Measurements from ENCODE around the gene PRKAG1. TPM values are rescaled to one million over a fixed set of nuclear protein-coding genes. Genes with fewer than 3 reads are reported as not detected.

The PRKAG1 gene
- polyA plus RNA-seq, 5 donors: 64.9 to 82.7 (median 75.6) TPM

DNA sequence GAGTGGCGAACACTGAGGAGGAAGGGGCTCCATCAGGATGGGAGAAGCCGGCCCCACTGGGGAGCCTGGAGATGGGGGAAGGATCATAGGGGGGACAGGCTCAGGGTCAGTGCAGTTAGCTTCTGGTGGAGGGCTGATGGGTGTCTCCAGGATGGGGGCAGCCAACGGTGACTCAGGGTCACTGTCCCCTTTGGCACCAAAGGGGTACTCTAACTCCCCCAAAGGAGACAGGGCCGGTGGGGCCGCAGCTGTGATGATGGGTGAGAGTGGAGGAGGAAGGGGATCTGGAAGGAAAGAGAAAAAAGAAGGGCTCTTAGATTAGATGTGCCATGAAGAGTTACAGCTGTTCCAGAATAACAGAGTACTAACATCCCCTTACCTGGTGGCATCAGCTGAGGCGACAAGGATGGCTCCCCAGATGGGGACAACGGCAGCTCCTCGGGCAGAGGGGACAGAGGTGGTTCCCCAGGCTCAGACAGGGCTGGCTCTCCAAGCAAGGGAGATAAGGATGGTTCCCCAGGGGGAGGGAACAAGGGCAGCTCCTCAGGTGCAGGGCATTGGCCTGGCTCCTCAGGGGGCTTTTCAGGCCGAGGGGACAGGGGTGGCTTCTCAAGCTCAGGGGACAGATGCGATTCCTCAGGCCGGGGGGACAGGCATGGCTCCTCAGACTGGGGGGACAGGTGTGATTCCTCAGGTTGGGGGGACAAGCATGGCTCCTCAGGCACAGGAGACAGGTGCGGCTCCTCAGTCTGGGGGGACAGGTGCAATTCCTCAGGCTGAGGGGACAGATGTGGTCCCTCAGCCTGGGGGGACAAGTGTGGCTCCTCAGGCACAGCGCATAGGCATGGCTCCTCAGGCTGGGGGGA, 32.2 kb upstream of the PRKAG1 start:
- DNase-seq: no peak

DNA sequence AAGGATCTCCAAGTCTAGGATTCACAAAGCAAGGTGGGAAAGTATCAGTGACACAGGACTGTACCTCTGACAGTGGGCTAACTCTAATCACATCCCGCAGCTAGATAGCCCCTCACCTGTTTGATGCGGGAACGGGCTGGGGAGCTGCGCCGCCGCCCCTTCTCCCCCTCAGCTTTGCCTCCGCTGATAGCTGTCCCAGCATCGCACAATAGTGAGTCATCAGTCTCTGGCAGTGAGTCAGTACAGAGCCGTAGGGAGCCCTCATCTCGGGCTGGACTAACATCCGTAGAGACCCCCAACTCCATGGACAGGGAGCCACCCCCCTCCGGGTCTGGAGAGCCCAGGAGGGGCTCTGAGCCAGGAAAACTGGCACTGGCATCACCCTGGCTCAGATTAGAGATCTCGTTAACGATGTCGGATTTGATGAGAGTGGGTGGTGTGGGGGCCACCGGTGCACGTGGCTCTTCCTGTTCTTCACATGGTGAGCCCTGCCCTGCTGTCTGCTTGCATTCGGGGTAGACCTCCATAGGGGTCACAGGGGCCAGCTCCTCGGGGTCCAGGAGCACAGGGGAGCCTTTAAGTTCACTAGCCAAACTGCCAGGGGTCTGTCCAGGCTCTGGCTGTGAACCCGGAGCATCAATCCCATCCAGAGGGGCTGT, 31.1 kb upstream of the PRKAG1 start:
- no peak for DNase-seq

DNA sequence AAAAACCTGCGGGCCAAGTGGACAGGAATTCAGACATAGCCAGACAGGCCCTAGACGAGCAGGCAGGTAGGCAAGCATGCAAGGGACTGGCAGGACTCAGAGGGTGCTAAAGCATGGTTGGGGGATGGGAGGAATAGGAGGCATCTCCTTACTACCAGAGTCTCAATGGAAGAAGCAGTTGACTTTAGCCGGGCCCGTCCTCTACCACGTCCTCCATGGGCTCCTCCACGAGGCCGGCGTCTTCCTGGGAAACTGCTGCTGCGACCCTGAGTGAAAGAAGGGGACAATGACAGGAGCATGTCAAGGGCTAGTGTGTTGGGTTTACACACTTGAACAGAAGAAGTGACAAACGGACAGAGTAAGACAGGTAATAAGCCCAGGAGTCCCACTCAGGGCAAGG, 30.4 kb upstream of the PRKAG1 start:
- DNase-seq: no peak

DNA sequence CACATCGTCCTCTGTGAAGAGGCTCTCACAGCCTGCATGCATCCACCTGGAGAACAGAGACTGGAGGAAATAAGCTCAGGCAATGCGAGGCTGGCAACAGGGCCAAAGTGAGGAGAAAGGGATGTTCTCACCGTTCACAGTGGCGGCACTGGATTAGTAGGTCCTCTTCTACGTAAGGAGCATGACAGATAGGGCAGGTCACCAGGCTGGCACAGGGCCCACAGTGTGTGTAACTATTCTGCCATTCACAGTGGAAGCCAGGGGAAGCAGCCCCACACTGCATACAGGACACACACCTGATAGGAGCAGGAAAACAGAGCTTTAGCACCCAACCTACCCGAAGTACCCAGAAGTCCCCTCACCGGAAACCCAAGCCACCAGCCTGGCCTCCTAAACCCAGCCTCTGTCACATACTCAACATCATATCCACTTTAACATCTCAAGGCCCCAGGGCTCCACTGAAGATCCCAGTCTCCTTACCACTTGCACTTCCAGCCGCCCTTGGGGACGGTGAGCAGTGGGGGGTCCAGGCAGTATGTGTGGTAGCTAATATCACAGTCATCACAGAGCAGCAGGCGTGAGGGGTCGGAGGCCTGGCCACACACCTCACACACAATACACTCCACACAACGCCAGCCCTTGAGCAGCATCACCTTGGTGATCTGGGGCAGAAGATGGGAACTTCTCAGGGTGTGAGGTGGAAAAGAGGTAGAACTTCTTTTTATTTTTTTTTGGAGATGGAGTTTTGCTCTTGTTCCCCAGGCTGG, 27.7 kb upstream of the PRKAG1 start:
- DNase-seq: no peak

DNA sequence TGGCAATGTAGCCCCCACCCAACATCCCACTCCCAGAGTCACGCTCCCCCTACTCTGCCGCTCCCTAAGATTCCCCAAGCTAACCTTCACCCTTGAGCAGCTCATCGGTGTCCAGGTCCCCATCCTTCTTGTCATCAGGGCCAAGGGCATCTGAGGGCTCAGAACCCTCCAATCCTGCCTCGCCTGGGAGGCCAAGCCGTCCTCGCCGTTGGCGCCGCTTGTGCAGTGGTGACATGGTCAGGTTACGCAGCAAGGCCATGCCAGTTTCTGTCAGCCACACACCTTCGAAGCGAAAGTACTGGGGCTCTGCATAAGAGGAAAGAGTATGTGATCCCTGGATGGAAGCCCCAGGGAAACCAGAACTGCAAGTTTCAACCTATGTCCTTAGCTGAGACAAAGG, 26.1 kb upstream of the PRKAG1 start:
- DNase-seq: no peak

DNA sequence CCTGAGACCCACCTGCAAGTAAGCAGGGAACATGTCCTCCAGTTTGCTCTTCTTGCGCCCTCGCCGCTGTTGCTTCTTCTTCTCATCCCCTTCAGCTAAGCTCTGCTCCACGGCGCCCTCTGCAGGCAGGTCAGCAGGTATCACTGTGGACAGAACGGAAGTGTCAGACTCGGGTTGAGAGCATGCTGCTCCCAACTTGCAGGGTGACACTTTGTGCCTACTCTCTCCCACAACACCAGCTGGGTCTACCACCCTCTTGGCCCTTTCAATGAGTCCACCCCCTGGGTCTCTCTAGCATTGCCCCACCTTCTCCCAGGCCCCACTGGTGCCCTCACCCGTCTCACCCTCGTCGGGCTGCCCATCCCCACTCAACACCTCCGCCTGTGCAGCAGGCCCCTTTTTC, 25.3 kb upstream of the PRKAG1 start:
- no peak for DNase-seq

DNA sequence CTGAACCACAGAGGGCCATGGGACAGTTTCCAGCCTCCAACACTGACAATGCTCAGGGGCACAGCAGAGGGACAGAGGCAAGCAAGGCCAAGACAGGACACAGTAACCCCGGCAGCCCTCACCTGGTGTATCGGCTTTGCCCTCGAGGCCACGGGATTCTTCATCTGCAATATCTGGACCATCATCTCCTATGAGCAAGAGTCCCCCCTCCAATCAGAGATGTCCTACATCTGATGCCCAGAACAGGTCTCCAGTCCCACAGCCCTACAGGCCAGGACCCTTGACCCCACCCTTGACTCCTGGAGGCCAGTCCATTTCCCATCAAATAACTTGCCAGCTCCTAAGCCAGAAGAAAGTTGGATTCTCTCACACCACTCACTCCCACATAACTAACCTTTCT, 24.7 kb upstream of the PRKAG1 start:
- DNase-seq: no peak

DNA sequence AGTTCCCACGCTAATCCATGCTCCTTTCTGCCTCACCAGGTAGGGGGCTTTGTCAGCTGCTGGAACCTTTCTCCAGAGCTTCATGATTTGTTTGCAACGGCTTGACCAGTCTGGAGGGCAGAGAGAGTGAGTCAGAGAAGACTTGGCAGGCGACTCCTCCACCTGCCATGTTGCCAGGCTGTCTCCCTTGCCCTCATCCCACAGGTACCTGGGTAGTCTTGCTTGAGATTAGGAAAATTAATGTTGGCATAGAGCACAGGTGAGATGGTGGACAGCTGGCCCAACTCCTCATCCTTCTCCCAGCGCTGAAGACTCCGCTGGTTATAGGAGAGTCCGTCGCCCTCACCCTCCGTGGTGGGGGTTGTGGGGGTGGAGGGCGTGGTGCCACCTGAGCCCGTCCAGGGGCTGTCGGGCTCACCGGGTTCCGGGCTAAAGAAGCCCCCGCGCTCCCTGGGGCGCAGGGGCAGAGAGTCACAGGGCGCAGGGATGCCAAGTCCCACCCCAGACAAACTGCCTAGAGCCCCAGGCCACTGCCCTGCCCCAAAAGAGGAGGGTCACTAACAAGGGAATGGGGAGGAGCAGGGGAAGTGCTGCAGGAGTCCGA, 23.4 kb upstream of the PRKAG1 start:
- no peak for DNase-seq

DNA sequence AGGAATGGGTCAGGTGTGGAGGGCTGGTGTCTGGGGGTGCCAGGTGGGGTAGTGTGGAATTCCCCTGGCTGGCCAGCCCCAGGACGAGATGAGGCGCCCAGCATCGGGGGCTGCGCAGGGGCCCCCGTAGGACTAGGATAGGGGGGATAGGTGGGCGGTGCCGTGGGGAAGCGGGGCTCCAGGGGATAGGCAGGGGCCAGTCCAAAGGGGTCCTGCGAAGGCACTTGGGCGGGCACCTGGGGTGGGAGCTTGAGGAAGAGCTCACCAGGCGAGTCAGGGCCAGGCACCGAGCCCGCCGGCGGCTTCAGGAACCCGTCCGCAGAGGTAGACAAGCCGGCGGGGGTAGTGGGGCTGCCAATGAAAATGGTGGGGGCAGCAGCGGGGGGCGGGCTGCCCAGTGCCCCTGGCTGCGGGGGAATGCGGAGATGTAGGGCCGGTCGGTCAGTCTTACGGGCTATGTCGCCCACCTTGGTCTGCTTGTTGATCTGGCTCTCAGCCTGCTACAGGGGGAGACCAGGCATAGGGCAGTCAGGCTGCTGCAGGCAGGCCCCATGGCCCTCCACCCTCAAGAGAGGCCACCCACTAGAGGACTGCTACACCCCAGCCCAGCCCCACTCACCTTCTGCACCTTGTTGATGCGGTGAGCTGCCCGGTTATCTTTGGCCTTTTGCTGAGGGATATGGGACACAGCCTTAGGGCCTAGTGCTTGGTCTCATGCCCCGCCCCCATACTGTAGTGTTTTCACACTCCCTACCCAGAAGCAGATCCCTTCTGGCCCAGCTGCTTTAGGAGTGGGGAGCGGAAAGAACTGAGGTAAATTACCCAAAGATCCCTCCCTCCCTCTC, 22.7 kb upstream of the PRKAG1 start:
- DNase-seq: no peak

DNA sequence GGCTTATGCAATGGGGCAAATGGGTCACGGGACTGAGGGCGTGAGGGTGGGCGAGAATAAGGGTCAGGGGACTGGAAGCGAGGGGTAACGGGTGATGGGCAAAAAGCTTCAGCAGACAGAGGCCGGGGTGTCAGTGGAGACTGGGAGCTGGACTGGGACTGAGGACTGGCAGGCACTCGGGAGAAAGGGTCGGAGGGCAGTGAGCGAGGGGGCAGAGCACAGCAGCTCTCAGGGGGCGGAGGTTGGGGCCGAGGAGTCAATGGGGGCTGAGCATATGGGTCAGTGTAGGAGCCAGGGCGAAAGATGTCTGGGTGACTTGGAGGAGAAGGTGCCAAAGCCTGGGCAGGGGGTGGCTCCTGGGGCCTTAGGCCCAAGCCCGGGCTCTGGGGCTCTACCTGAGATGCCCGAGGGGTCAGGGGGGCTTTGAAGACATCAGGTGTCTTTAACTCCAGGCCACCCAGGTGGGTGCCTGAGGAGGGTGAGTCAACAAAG, 21.8 kb upstream of the PRKAG1 start:
- DNase-seq: no peak

DNA sequence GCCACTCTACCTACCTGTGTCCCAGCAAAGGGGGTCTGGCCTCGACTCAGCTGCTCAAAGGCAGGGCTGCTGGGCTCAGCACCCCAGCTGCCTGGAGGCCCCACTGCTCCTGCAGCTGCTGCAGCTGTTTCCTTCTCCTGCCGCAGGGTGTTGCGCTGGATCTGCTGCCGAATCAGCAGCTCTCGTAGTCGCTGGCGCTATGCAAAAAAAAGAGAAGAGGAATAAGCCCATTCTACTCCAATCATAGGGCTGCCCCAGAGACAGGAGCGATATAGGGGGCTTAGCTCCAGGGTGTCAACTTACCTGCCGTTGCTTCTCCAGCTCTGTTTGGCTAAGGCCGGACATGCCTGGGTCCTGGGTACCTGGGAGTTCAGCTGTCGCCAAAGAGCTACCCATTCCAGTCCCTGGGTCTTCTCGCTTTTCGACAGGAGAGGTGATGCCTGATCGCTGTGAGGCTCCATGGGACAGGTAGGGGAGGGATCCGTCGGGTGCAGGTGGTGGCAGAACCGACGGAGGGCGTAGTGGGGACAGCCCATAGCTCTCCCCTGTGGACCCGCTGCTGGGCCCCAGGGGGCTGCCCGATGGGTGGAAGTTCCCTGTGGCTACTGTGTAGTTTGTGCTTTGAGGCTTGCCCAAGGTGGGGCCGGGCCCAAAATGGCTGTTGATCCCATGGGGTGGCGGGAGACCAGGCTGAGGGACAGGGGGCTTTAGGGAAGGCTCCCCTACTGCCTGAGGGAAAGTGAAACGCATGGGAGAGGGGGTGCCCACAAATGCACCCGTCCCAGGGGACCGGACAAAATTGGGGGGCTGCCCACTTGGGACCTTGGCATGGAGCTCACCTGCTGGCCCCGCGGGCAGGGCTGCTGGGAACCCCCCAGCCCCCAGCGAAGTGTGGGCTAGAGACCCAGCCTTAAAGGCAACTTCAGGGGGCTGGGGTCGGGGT, 21.1 kb upstream of the PRKAG1 start:
- DNase-seq: no peak

DNA sequence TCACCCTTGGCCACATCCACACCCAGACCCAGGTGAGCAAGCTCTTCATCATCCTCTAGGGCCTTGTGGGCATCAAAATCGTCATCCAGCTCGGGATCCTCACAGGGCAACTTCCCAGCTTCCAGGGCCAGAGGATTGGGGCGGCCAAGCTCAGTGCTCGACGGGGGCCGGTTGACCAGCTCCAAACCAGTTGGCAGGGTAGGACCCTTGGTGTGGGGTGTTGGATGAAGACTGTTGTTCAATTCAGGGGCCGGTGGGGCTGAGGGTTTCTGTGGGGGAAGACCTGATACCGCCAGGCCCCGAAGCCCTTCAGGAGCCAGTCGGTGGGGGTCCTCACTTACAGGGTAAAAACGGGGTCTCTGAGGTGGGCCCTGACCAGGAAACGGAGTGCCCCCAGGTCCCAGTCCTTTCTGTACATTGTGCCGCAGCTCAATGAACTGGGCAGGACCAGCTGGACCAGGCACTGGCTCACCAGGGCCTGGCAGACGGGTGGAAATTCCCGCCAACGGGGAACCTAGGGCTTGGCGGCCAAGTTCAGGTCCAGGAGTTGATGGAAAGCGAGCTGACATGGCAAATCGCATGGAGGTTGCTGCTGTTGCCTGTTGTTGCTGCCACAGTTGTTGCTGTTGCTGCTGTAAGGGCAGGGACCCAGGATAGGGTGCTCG, 19.8 kb upstream of the PRKAG1 start:
- no peak for DNase-seq

DNA sequence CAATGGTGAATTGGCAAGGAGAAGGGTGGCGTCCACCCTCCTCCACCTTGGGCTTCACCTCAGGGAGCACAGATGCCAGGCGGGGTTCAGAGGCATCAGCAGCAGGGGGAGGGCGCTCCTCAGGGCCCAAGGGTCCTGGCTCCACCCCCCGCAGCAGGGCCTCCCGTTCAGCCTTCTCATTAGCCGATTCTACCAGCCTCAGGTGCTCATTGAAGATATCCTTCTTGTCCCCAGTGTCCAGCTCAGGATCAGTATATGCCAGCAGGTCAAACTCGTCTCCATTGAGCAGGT, 19.3 kb upstream of the PRKAG1 start:
- DNase-seq: no peak

DNA sequence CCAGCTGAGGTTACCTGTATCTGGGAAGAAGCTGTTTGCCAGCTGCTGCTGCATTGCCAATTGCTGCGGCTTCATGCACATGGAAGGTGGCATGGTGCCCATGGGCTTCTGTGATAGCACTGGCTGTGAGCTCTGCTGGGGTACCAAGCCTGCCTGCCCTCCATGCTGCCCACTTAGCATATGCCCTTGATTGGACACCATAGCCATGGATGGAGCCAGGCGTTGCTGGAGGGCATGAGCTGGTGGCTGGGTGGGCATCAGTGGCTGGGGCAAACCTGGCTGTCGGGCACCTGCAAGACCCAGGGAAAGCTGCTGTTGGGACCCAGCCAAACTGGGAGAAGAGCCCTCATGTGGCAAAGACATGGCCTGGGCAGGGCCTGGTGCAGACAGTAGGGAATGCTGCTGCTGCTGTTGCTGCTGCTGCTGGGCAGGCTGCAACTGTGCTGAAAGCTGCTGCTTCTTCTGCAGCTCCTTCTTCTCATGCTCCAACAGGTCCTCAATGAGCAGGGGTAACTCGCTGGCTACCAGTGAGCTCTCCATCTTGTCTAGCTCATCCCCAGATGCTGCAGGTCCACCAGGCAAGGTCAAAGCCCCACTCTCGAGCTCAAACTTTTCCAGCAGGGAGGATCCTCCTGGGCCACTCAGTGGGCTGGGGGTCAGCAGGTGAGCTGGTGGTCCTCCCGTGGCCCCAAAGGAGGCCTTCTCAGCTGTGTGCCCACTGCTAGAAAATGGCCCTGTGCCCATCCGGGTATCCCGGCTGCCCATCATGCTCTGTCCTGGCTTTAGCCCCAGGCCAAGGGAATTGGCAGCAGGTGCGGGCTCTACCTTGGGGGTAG, 18.8 kb upstream of the PRKAG1 start:
- DNase-seq: no peak

DNA sequence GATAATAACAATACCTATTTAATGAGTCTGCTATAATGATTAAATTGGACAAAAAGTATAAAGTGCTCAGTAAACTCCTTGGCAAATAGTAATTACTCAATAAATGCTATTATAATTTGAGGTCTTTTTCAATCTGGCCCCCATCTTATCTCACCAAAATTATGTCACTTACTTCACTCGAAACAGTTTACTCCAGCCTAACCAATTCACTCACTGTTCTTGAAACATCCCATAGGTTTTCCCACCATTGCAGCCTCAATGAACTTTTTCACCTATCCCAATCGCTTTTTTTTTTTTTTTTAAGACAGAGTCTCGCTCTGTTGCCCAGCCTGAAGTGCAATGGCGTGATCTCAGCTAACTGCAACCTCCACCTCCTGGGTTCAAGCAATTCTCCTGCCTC, 17.5 kb upstream of the PRKAG1 start:
- no peak for DNase-seq

DNA sequence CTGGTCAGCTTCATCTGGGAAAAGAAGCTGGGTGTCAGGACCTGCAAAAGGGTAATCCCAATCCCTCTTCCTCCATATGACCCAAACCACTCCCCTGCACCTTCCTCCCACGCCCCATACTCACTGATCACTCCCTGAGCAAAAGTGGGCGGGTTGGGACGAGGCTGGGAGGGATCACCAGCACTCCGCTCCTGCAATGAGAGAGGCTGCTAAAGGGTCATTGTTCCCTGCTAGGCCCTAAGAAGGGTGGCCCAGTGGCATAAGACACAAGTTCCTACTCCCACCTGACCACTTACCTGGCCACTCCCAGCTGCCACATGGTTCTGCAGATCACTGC, 15.7 kb upstream of the PRKAG1 start:
- no peak for DNase-seq

DNA sequence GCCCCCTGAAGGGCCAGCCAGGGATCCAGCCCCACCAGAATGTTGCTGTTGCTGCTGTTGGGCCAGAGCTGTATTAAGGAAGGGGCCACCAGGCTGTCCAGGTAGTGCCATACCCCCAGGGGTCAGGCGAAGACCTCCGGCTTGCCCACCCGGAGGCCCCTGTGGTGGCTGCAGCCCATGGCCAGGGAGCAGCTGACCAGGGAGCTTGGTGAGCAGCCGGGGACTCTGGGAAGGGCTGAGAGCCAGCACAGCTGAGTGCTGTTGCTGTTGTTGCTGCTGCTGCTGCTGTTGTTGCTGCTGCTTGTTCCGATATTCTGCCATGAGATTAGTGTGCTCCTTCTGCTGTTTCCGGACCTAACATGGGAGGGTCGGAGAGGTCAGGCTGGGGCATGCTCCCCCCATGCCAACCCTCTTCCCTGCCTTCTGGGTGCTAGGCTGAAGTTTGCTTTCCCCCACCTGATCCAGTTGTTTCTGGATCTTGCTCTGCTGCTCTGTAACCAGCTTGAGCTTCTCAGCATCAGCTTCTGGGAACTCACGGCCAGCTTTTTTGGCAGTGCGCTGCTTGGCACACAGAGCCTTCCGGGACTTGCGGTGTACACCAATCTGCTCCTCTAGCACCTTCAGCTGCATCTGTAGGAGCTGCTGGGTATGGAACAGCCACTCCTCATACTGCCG, 15.2 kb upstream of the PRKAG1 start:
- DNase-seq: no peak
